Measurements from ENCODE around the gene PLEKHG2. TPM values are rescaled to one million over a fixed set of nuclear protein-coding genes. Genes with fewer than 3 reads are reported as not detected.
A peak's percentile ranks its signal among the peaks of the same experiment; 100 is the strongest.

The PLEKHG2 gene
- total RNA-seq, 2 experiments from 2014 or later = 65.7 to 65.9 TPM

- DNase-seq (peak; percentile 88), ATAC-seq (ENCODE audit: low read depth) (peak; percentile 34)
- H3K27me3 Mint-ChIP-seq = no peaks in the 10 kb centered on the region
- peak within 1 kb of the TSS; percentile 99 for H3K27ac Mint-ChIP-seq
- no peaks in the 10 kb centered on the region for H3K9me3 Mint-ChIP-seq
- peaks cover 45% of the 10 kb centered on the region for H3K4me1 Mint-ChIP-seq
- POLR2A ChIA-PET = interaction anchor here (0.6 to 5.2 kb wide), 6 partner anchors 8 to 550 kb away, joined by 5 to 90 read pairs (median 23); partner anchors contain the start of genes MED29, PAF1, RPS16 and SAMD4B
- peaks cover 15% of the 10 kb centered on the region for H3K36me3 Mint-ChIP-seq
- peak within 1 kb of the TSS; percentile 86 for H3K4me3 Mint-ChIP-seq
Observed at GRCh38 chr19:39406656-39407409, 5.6 kb upstream of the PLEKHG2 start, which contains the start of gene ZFP36. ZFP36 (plus strand) TSS chr19:39406847; CDS start chr19:39406905, 58 bp downstream.

DNA sequence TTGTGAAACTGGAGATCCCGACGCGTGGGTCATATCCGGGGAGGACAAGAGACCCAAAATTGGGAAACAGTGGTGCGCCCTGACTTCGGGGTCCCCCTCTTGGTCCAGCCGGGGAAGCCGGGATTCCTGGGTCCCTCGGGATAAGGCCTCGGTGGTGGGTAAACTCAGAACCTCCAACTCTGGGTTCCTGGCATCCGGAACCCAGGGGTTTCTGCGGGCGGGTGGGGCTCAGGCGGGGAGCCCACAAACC, 5.1 kb upstream of the PLEKHG2 start:
- Mint-ChIP-seq H3K4me3 (peak overlapping the region; percentile 86), H3K36me3 (peaks cover 16% of the 10 kb centered on the region), H3K27ac (peak overlapping the region; percentile 99), H3K9me3 (no peaks in the 10 kb centered on the region), H3K27me3 (peaks cover 2% of the 10 kb centered on the region), H3K4me1 (peaks cover 44% of the 10 kb centered on the region)
- no peak for DNase-seq
- POLR2A ChIA-PET = interaction anchor here (1.2 to 5.2 kb wide), 5 partner anchors 9 to 65 kb away, joined by 5 to 90 read pairs (median 39); partner anchors contain the start of genes MED29, PAF1, RPS16 and SAMD4B
- no peak for ATAC-seq (ENCODE audit: low read depth)

DNA sequence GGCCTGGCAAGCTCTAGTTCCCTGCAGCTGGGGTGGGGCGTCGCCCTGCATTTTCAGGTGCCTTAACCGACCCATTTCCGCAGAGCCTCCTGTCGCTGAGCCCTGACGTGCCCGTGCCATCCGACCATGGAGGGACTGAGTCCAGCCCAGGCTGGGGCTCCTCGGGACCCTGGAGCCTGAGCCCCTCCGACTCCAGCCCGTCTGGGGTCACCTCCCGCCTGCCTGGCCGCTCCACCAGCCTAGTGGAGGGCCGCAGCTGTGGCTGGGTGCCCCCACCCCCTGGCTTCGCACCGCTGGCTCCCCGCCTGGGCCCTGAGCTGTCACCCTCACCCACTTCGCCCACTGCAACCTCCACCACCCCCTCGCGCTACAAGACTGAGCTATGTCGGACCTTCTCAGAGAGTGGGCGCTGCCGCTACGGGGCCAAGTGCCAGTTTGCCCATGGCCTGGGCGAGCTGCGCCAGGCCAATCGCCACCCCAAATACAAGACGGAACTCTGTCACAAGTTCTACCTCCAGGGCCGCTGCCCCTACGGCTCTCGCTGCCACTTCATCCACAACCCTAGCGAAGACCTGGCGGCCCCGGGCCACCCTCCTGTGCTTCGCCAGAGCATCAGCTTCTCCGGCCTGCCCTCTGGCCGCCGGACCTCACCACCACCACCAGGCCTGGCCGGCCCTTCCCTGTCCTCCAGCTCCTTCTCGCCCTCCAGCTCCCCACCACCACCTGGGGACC, 4.6 kb upstream of the PLEKHG2 start:
- H3K27ac Mint-ChIP-seq = peak overlapping the region; percentile 99
- peaks cover 2% of the 10 kb centered on the region for H3K27me3 Mint-ChIP-seq
- peak overlapping the region; percentile 86 for H3K4me3 Mint-ChIP-seq

GRCh38 chr19:39408392-39409207, 3.9 kb upstream of the PLEKHG2 start:
- peaks cover 42% of the 10 kb centered on the region for H3K4me1 Mint-ChIP-seq
- ATAC-seq (ENCODE audit: low read depth) (no peak), DNase-seq (peak; percentile 61)
- H3K27me3 Mint-ChIP-seq = peaks cover 2% of the 10 kb centered on the region
- no peaks in the 10 kb centered on the region for H3K9me3 Mint-ChIP-seq
- H3K27ac Mint-ChIP-seq = peak overlapping the region; percentile 99
- H3K36me3 Mint-ChIP-seq = peaks cover 16% of the 10 kb centered on the region
- peak overlapping the region; percentile 86 for H3K4me3 Mint-ChIP-seq
- POLR2A ChIA-PET = interaction anchor here (2.1 to 5.2 kb wide), 4 partner anchors 10 to 36 kb away, joined by 5 to 90 read pairs (median 40); partner anchors contain the start of genes MED29, PAF1, RPS16 and SUPT5H

More for the DNA sequence above, 4.6 kb upstream of the PLEKHG2 start:
- DNase-seq = peak; percentile 82
- peaks cover 16% of the 10 kb centered on the region for H3K36me3 Mint-ChIP-seq
- H3K4me1 Mint-ChIP-seq = peaks cover 43% of the 10 kb centered on the region
- ATAC-seq (ENCODE audit: low read depth) = peak; percentile 14
- POLR2A ChIA-PET = interaction anchor here (2.1 to 5.2 kb wide), 4 partner anchors 9 to 37 kb away, joined by 5 to 90 read pairs (median 40); partner anchors contain the start of genes MED29, PAF1, RPS16 and SUPT5H
- no peaks in the 10 kb centered on the region for H3K9me3 Mint-ChIP-seq

GRCh38 chr19:39409208-39410016, 3.1 kb upstream of the PLEKHG2 start:
- Mint-ChIP-seq H3K36me3 (peaks cover 24% of the 10 kb centered on the region), H3K4me3 (peak overlapping the region; percentile 86), H3K9me3 (no peaks in the 10 kb centered on the region), H3K27ac (peak overlapping the region; percentile 99), H3K4me1 (peaks cover 47% of the 10 kb centered on the region), H3K27me3 (peaks cover 2% of the 10 kb centered on the region)
- DNase-seq (peak; percentile 83), ATAC-seq (ENCODE audit: low read depth) (no peak)
- POLR2A ChIA-PET = interaction anchor here (2.1 to 5.2 kb wide), 4 partner anchors 11 to 36 kb away, joined by 5 to 90 read pairs (median 40); partner anchors contain the start of genes MED29, PAF1, RPS16 and SUPT5H

DNA sequence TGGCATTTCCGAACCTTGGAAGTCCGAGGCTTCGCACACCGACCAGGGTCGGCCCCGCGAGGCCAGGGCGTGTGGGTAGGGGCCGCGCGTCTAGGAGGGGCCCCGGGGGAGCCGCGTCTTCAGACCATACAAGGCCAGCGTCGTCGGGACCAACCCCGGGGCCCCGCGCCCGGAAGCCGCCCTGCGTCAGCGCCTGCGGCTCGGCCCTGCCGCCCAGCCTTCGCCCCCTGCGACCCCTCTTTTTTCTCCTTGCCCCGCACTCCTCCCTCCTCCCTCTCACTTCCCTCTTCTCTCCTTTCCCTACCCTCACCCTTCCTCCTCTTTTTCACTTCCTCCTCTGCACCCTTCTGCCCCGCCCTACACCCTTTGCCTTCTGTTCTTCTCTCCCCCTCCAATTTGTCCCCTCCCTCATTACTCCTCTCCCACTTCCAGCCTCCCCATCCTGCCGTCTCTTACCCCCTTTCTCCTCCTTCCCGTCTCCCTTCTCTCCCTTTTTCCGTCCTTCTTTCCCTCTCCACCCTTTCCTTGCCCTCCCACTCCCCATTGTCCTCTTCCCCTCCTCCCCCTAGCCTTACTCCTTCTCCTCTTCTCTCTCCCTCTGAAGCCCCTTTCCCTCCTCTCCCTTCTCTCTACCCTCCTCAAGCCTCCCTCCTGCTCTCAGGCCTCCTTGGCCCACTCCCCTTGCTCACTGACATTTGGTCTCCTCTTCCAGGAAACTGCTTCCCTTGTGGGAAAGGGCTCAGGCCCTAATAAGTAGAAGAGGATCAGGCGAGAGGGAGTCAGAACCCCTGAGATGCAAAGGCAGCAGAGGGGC, 2.2 kb upstream of the PLEKHG2 start:
- peak overlapping the region; percentile 98 for H3K27ac Mint-ChIP-seq
- POLR2A ChIA-PET = interaction anchor here (2.4 kb wide), 1 partner anchor 13 kb away, joined by 69 read pairs; no protein-coding TSS in a partner anchor
- peaks cover 48% of the 10 kb centered on the region for H3K4me1 Mint-ChIP-seq
- peaks cover 27% of the 10 kb centered on the region for H3K36me3 Mint-ChIP-seq
- peaks cover 2% of the 10 kb centered on the region for H3K27me3 Mint-ChIP-seq
- H3K9me3 Mint-ChIP-seq = no peaks in the 10 kb centered on the region
- ATAC-seq (ENCODE audit: low read depth) = peak; percentile 15
- peak overlapping the region; percentile 84 for H3K4me3 Mint-ChIP-seq
- peak; percentile 80 for DNase-seq

DNA sequence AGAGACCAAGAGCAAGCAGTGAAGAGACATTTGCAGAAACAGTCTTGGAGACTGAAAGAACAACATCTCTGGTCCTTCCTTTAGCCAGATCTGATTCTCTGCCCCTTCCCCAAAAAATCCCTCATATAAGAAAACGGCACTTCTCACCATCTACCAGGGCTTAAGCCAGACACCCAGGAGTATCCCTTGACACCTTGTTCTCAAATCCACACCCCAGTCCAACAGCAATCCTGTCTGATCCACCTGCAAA, 1.7 kb upstream of the PLEKHG2 start:
- Mint-ChIP-seq H3K36me3 (peaks cover 27% of the 10 kb centered on the region), H3K27me3 (peaks cover 2% of the 10 kb centered on the region), H3K9me3 (no peaks in the 10 kb centered on the region), H3K4me3 (peak overlapping the region; percentile 84), H3K27ac (peak overlapping the region; percentile 98), H3K4me1 (peaks cover 43% of the 10 kb centered on the region)
- ATAC-seq (ENCODE audit: low read depth) (no peak), DNase-seq (no peak)
- POLR2A ChIA-PET = interaction anchor here (2.2 to 2.4 kb wide), 2 partner anchors 10 to 13 kb away, joined by 44 to 69 read pairs; no protein-coding TSS in a partner anchor

GRCh38 chr19:39411081-39411831, 1.2 kb upstream of the PLEKHG2 start:
- POLR2A ChIA-PET = interaction anchor here (1.0 to 2.4 kb wide), 9 partner anchors 10 to 286 kb away, joined by 3 to 69 read pairs (median 13); partner anchors contain the start of genes MED29, PAF1, PAK4 and RPS16
- Mint-ChIP-seq H3K27me3 (peaks cover 2% of the 10 kb centered on the region), H3K36me3 (peaks cover 27% of the 10 kb centered on the region), H3K4me3 (peak overlapping the region; percentile 84), H3K27ac (peak overlapping the region; percentile 98), H3K9me3 (no peaks in the 10 kb centered on the region), H3K4me1 (peaks cover 38% of the 10 kb centered on the region)
- DNase-seq = no peak
- ATAC-seq (ENCODE audit: low read depth) = no peak

GRCh38 chr19:39411832-39412099, 703 bp upstream of the PLEKHG2 start:
- peak; percentile 34 for ATAC-seq (ENCODE audit: low read depth)

DNA sequence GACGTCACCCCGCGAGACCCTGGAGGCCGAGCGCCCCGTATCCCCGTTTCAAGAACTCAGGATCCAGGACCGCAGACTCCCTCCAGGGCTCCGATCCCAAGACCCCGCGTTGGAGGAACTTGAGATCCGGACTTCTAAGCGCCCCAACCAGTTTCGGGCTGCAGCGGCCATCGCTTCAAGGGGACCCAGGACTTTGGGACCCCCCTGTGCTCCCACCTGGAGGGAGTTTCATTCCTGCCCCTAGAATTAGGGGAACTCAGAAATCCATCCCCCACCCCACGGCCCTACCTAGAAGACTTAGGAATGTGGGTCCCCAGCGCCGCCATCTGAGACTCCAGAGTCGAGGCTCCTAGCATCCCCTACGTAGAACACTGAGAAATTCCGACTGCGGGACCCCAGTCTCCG, 400 bp downstream of the PLEKHG2 start:
- Mint-ChIP-seq H3K9me3 (no peaks in the 10 kb centered on the region), H3K27ac (peak overlapping the region; percentile 98), H3K4me1 (peaks cover 39% of the 10 kb centered on the region), H3K27me3 (peaks cover 2% of the 10 kb centered on the region), H3K4me3 (peak overlapping the region; percentile 84), H3K36me3 (peaks cover 25% of the 10 kb centered on the region)
- DNase-seq = no peak
- ATAC-seq (ENCODE audit: low read depth) = no peak
- POLR2A ChIA-PET = interaction anchor here (0.6 to 2.4 kb wide), 6 partner anchors 12 to 287 kb away, joined by 3 to 69 read pairs (median 16); partner anchors contain the start of genes MED29, PAF1, PAK4 and SAMD4B

More at GRCh38 chr19:39411832-39412099, 703 bp upstream of the PLEKHG2 start:
- peaks cover 2% of the 10 kb centered on the region for H3K27me3 Mint-ChIP-seq
- peaks cover 37% of the 10 kb centered on the region for H3K4me1 Mint-ChIP-seq
- H3K9me3 Mint-ChIP-seq = no peaks in the 10 kb centered on the region
- H3K27ac Mint-ChIP-seq = peak overlapping the region; percentile 98
- H3K36me3 Mint-ChIP-seq = peaks cover 27% of the 10 kb centered on the region
- H3K4me3 Mint-ChIP-seq = peak overlapping the region; percentile 84
- POLR2A ChIA-PET = interaction anchor here (1.0 to 2.4 kb wide), 9 partner anchors 11 to 286 kb away, joined by 3 to 69 read pairs (median 13); partner anchors contain the start of genes MED29, PAF1, PAK4 and RPS16
- DNase-seq = peak; percentile 85

All from activated naive CD8-positive, alpha-beta T cell treated with anti-CD3 and anti-CD28 coated beads, Interleukin-2, amount 10 ng/mL, durations not matched to agents 7 days and 5 days (primary cell).